ENCODE data around the gene ZIM2. TPM values are rescaled to one million over a fixed set of nuclear protein-coding genes. Genes with fewer than 3 reads are reported as not detected.

Gene ZIM2
- total and polyA plus RNA-seq, 10 donors = 0.73 TPM; not detected in 9

DNA sequence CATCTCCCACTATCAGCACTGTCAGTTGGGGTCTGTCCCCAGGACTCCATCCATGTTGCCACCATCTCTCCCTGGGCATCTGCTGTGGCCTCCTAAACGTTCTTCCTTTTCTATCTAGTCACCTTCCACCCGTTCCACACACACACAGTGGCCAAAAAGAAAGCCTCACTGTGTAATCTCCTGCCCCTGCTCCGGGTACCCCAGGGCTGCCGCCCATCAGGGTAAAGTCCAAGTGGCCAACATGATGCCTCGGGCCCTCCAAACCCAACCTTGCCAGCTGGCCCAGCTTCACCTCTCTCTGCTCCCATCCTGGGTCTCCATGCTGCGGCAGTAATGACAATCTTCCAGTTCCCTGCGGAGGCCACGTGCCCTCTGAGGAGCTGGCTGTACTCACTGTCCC lies 29.4 kb upstream of the ZIM2 start:
- no peak for DNase-seq
- 72 to 85% (median 80%) methylated on average over 8 of the region's 8 CpGs for WGBS, 5 donors

GRCh38 chr19:56868446-56868845 lies 27.9 kb upstream of the ZIM2 start:
- Histone ChIP-seq H3K4me3 (no peak overlapping the region), H3K4me1 (no peaks in the 10 kb centered on the region), H3K27ac (no peak overlapping the region), H3K27me3 (replicated peaks in 1 of 7) (peaks cover 0 to 8% (median 0%) of the 10 kb centered on the region in 7 donors), H3K36me3 (no peaks in the 10 kb centered on the region), H3K9me3 (peaks cover 0 to 92% (median 49%) of the 10 kb centered on the region in 8 donors)
- intact Hi-C loops (cut with DNase I; ENCODE audit: low total_unique reads) = no loop called here
- no peak for DNase-seq
- 87 to 94% (median 92%) methylated on average over 1 of the region's 1 CpG for WGBS, 5 donors
- TF ChIP-seq POLR2A (IDR thresholded peaks at IDR 0.05) = no peak
- TF ChIP-seq, protein P1, sequence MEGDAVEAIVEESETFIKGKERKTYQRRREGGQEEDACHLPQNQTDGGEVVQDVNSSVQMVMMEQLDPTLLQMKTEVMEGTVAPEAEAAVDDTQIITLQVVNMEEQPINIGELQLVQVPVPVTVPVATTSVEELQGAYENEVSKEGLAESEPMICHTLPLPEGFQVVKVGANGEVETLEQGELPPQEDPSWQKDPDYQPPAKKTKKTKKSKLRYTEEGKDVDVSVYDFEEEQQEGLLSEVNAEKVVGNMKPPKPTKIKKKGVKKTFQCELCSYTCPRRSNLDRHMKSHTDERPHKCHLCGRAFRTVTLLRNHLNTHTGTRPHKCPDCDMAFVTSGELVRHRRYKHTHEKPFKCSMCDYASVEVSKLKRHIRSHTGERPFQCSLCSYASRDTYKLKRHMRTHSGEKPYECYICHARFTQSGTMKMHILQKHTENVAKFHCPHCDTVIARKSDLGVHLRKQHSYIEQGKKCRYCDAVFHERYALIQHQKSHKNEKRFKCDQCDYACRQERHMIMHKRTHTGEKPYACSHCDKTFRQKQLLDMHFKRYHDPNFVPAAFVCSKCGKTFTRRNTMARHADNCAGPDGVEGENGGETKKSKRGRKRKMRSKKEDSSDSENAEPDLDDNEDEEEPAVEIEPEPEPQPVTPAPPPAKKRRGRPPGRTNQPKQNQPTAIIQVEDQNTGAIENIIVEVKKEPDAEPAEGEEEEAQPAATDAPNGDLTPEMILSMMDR (IDR thresholded peaks at IDR 0.05 in 8 of 11, conservative IDR thresholded peaks at IDR 0.05 in 3 of 11) = no peak

More for the DNA sequence above, 29.4 kb upstream of the ZIM2 start:
- Histone ChIP-seq H3K9me3 (peaks cover 0 to 89% (median 44%) of the 10 kb centered on the region in 8 donors), H3K4me1 (no peaks in the 10 kb centered on the region), H3K36me3 (no peaks in the 10 kb centered on the region), H3K27me3 (replicated peaks in 1 of 7) (no peaks in the 10 kb centered on the region), H3K4me3 (no peak overlapping the region), H3K27ac (no peak overlapping the region)
- TF ChIP-seq, protein P1 (IDR thresholded peaks at IDR 0.05 in 8 of 11, conservative IDR thresholded peaks at IDR 0.05 in 3 of 11) = no peak
- TF ChIP-seq POLR2A (IDR thresholded peaks at IDR 0.05) (no peak), POLR2AphosphoS5 (IDR thresholded peaks at IDR 0.05) (no peak)
- intact Hi-C loops (cut with DNase I; ENCODE audit: low total_unique reads) = no loop called here

- Histone ChIP-seq H3K27me3 (replicated peaks in 1 of 7) (peaks cover 0 to 8% (median 0%) of the 10 kb centered on the region in 7 donors), H3K4me3 (no peak overlapping the region), H3K27ac (no peak overlapping the region), H3K9me3 (peaks cover 0 to 94% (median 53%) of the 10 kb centered on the region in 8 donors), H3K36me3 (no peaks in the 10 kb centered on the region), H3K4me1 (no peaks in the 10 kb centered on the region)
- TF ChIP-seq POLR2A (IDR thresholded peaks at IDR 0.05) (no peak), POLR2AphosphoS5 (IDR thresholded peaks at IDR 0.05) (no peak)
- TF ChIP-seq, protein P1 (IDR thresholded peaks at IDR 0.05 in 8 of 11, conservative IDR thresholded peaks at IDR 0.05 in 3 of 11) = no peak
- WGBS, 5 donors = 26 to 42% (median 35%) methylated on average over 2 of the region's 2 CpGs
- no peak for DNase-seq
- intact Hi-C loops (cut with DNase I; ENCODE audit: low total_unique reads) = no loop called here
These were observed 26.0 kb upstream of the ZIM2 start for GRCh38 chr19:56866538-56866937.

DNA sequence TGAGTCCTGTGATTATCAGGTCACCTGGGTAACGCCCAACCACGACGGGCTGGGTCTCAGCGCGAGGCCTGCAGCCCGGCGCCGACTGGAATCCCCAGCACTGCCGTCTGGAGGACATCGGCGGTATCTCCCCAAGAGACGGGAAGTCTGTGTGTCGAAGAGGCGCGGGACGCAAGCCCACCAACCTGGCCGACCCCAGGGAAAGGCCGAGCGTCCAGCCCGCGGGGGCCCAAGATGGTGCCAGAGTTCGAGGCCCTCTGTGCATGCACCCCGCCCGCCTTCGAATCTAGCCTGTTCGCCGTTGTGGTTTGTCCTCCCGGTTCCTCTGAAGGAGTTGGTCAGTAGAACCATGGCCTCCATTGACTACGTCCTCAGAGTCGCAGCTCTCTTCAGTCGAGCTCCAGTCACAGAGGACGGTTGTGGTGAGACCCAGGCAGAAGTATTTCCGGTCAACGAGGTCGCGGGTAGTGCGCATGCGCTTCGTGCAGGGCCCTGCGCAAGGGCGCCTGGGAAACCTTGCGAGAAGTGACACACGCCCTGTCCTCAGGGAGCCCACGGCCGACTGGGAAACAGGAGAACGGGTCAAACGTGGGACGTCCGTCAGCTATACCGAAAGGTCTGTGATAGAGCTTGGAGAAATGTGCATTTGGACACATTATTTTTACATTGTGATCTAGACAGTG lies 24.1 kb upstream of the ZIM2 start:
- Histone ChIP-seq H3K27me3 (replicated peaks in 1 of 7) (peaks cover 0 to 8% (median 0%) of the 10 kb centered on the region in 7 donors), H3K9me3 (peaks cover 0 to 85% (median 54%) of the 10 kb centered on the region in 8 donors), H3K4me1 (no peaks in the 10 kb centered on the region), H3K27ac (no peak overlapping the region), H3K36me3 (no peaks in the 10 kb centered on the region), H3K4me3 (no peak overlapping the region)
- TF ChIP-seq, protein P1 (IDR thresholded peaks at IDR 0.05 in 8 of 11, conservative IDR thresholded peaks at IDR 0.05 in 3 of 11) = no peak
- TF ChIP-seq POLR2A (IDR thresholded peaks at IDR 0.05) (no peak), POLR2AphosphoS5 (IDR thresholded peaks at IDR 0.05) (no peak)
- WGBS, 5 donors = 50 to 82% (median 58%) methylated on average over 30 to 50 of the region's 50 CpGs
- intact Hi-C loops (cut with DNase I; ENCODE audit: low total_unique reads) = no loop called here
- no peak for DNase-seq
